ENCODE results near the gene GP9. TPM values are rescaled to one million over a fixed set of nuclear protein-coding genes. Genes with fewer than 3 reads are reported as not detected.

GP9 gene
- total and polyA plus RNA-seq, 7 donors: 0.04 to 0.21 (median 0.09) TPM; not detected in 4

DNA sequence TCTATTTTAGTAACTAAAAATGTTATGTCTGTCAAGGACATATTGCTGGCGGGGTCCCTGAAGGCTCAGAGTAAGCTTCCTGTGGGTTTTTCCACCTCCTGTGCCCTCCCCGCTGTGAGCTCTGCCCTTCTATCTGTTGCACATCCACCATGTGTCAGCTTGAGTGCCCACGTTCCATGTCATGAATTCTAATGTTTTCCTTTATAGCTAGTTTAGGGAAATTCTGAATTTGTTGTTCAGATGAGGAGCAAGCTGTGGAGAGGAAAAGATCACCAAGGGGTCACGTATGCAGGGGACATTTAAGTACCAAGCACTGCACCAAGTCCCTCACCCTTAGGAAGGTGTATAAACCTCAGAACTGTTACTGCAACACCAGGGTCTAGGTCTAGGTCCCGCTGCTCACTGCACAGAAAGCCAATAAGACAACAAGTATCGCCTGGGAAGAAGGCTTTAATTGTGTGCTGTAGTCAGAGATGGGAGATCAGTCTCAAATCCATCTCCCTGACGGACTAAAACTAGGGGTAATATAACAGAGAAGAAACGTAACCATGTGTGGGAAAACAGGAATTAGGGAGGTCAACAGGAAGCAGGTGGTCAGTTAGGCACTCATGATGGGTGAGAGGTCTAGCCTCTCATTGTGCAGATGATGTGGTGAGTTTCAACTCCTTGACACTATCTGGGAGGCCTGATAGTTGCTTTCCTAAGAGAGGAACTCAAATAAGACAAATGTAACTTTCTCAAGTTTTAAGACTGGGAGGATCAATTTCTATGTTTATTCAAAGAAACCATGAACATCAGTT is 9.7 kb downstream of the GP9 start:
- WGBS, 3 donors: 83 to 87% (median 85%) methylated on average over 8 of the region's 8 CpGs
- DNase-seq (peak in 1 of 2 donors; percentile 9), ATAC-seq (no peak)
- peaks cover 0 to 16% (median 1%) of the 10 kb centered on the region in 3 donors for H3K27me3 ChIP-seq (ENCODE audit: insufficient read depth in 3 of 3, low read length in 2 of 3)
- no peaks in the 10 kb centered on the region for H3K9me3 ChIP-seq
- H3K4me3 ChIP-seq: no peak overlapping the region
- intact Hi-C loops (cut with DNase I): no loop called here
- TF ChIP-seq, protein P1, sequence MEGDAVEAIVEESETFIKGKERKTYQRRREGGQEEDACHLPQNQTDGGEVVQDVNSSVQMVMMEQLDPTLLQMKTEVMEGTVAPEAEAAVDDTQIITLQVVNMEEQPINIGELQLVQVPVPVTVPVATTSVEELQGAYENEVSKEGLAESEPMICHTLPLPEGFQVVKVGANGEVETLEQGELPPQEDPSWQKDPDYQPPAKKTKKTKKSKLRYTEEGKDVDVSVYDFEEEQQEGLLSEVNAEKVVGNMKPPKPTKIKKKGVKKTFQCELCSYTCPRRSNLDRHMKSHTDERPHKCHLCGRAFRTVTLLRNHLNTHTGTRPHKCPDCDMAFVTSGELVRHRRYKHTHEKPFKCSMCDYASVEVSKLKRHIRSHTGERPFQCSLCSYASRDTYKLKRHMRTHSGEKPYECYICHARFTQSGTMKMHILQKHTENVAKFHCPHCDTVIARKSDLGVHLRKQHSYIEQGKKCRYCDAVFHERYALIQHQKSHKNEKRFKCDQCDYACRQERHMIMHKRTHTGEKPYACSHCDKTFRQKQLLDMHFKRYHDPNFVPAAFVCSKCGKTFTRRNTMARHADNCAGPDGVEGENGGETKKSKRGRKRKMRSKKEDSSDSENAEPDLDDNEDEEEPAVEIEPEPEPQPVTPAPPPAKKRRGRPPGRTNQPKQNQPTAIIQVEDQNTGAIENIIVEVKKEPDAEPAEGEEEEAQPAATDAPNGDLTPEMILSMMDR (IDR thresholded peaks at IDR 0.05): no peak
- H3K27ac ChIP-seq: no peak overlapping the region
- H3K36me3 ChIP-seq (ENCODE audit: insufficient read depth in 1 of 2, low read depth in 1 of 2): no peaks in the 10 kb centered on the region
- no peaks in the 10 kb centered on the region for H3K4me1 ChIP-seq

DNA sequence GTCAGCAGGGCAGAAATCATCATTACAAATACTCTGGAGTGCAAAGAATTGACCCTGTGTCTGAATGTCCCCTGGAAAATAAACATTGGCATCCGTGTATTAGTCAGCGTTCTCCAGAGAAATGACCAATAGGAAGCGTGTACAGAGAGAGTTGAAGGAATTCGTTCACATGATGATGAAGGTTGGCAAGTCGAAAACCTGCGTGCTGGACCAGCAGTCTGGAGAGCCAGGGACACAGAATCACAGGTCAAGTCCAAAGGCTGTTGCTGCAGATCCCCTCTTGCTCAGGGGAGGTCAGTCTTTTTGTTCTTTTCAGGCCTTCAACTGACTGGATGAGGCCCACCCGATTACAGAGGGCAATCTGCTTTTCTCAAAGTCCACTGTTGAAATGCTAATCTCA is 16.6 kb downstream of the GP9 start:
- Histone ChIP-seq H3K27me3 (ENCODE audit: insufficient read depth in 3 of 3, low read length in 2 of 3) (no peaks in the 10 kb centered on the region), H3K36me3 (ENCODE audit: insufficient read depth in 1 of 2, low read depth in 1 of 2) (no peaks in the 10 kb centered on the region), H3K9me3 (no peaks in the 10 kb centered on the region), H3K4me1 (no peaks in the 10 kb centered on the region), H3K27ac (no peak overlapping the region), H3K4me3 (no peak overlapping the region)
- TF ChIP-seq, protein P1 (IDR thresholded peaks at IDR 0.05): no peak
- intact Hi-C loops (cut with DNase I): no loop called here
- ATAC-seq (no peak), DNase-seq (no peak)
- 77 to 83% (median 81%) methylated on average over 7 of the region's 7 CpGs for WGBS, 3 donors

DNA sequence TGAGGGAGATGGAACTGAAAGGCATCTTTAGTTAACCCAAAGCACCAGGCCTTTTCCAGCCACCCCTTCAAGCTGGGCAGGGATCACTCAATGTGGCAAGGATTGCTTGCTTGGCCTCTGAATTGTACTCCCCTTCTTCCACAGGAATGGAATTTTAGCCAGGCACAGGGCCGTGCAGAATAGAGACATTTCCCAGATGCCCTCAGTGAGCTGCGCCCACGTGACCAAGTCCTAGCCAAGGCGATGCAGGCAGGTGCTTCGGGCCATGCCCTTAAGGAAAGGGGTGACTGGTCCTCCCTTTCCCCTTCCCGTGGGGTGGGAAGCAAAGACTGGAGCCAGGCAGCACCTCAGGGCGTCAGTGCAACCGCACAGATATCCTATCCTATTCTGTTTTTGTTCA is 17.9 kb downstream of the GP9 start:
- intact Hi-C loops (cut with DNase I): no loop called here
- DNase-seq: no peak
- Histone ChIP-seq H3K27me3 (ENCODE audit: insufficient read depth in 3 of 3, low read length in 2 of 3) (no peaks in the 10 kb centered on the region), H3K27ac (no peak overlapping the region), H3K4me1 (no peaks in the 10 kb centered on the region), H3K9me3 (no peaks in the 10 kb centered on the region), H3K4me3 (no peak overlapping the region), H3K36me3 (ENCODE audit: insufficient read depth in 1 of 2, low read depth in 1 of 2) (no peaks in the 10 kb centered on the region)
- WGBS, 3 donors: 66 to 76% (median 74%) methylated on average over 8 of the region's 8 CpGs
- ATAC-seq: no peak
- TF ChIP-seq, protein P1 (IDR thresholded peaks at IDR 0.05): no peak

DNA sequence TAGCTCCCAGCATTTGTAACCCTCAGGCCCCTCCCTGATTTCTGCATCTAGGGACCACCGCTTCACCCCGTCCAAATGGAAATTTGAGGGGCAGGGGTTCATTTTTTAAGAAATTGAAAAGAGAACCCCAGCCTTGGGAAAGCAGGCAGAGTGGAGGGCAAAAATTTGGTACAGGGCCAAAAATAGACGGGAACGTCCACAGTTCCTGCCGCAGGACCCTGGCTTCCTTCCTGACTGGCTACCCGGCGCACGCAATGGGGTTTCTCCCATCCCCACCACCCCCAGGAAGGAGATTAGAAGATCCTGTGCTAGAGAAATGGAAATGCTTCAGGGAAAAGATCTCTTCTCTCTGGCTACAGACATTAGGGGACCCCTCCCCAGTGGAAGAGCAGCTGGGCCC is 20.9 kb downstream of the GP9 start:
- no peak for ATAC-seq
- Histone ChIP-seq H3K27ac (no peak overlapping the region), H3K4me3 (no peak overlapping the region), H3K9me3 (no peaks in the 10 kb centered on the region), H3K27me3 (ENCODE audit: insufficient read depth in 3 of 3, low read length in 2 of 3) (no peaks in the 10 kb centered on the region), H3K4me1 (no peaks in the 10 kb centered on the region), H3K36me3 (ENCODE audit: insufficient read depth in 1 of 2, low read depth in 1 of 2) (no peaks in the 10 kb centered on the region)
- TF ChIP-seq, protein P1 (IDR thresholded peaks at IDR 0.05): no peak
- no peak for DNase-seq
- WGBS, 3 donors: 54 to 66% (median 57%) methylated on average over 8 of the region's 8 CpGs
- intact Hi-C loops (cut with DNase I): no loop called here

DNA sequence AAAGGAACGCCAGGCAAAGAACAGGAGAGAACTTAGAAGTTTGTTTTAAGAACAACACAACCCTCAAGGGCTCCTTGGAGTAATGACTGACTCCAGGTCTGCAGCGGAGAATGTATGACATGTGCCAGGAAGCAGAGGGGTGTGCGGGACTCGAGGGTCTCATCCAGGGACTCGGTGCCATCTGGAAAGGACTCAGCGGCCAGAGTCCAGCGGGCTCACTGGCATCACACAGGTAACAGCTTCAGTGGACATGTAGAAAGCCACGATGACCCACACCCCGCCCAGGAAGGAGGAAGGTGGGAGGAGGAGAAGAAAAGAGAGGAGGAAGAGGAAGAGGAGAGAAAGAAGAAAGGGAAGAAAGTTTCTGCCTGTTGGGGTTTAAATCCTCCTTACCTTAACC is 21.4 kb downstream of the GP9 start:
- 73 to 75% (median 74%) methylated on average over 9 of the region's 9 CpGs for WGBS, 3 donors
- DNase-seq (no peak), ATAC-seq (no peak)
- peaks cover 2% of the 10 kb centered on the region for H3K4me1 ChIP-seq
- no peaks in the 10 kb centered on the region for H3K27me3 ChIP-seq (ENCODE audit: insufficient read depth in 3 of 3, low read length in 2 of 3)
- TF ChIP-seq, protein P1 (IDR thresholded peaks at IDR 0.05): no peak
- no peak overlapping the region for H3K27ac ChIP-seq
- H3K9me3 ChIP-seq: no peaks in the 10 kb centered on the region
- no peak overlapping the region for H3K4me3 ChIP-seq
- no peaks in the 10 kb centered on the region for H3K36me3 ChIP-seq (ENCODE audit: insufficient read depth in 1 of 2, low read depth in 1 of 2)
- intact Hi-C loops (cut with DNase I): no loop called here

Measured in psoas muscle (tissue), 8 donors.